ENCODE measurements around the gene ERN1.
A peak's percentile ranks its signal among the peaks of the same experiment; 100 is the strongest.

ERN1 gene

GRCh38 chr17:64059756-64060155, 70.2 kb downstream of the ERN1 start:
- DNase-seq (ENCODE audit: low read depth, low spot score) = no peak

- DNase-seq (ENCODE audit: low read depth, low spot score) = no peak
Measured at GRCh38 chr17:64058621-64059020, 71.3 kb downstream of the ERN1 start.

- DNase-seq (ENCODE audit: low read depth, low spot score) = no peak
Measured at GRCh38 chr17:64057701-64058263, 72.2 kb downstream of the ERN1 start.

GRCh38 chr17:64056269-64057005, 73.5 kb downstream of the ERN1 start:
- no peak for DNase-seq (ENCODE audit: low read depth, low spot score)

GRCh38 chr17:64055183-64056142, 74.5 kb downstream of the ERN1 start:
- DNase-seq (ENCODE audit: low read depth, low spot score) = no peak

- DNase-seq (ENCODE audit: low read depth, low spot score) = no peak
Measured at GRCh38 chr17:64054304-64054703, 75.6 kb downstream of the ERN1 start.

- no peak for DNase-seq (ENCODE audit: low read depth, low spot score)
Measured at GRCh38 chr17:64053101-64053500, 76.8 kb downstream of the ERN1 start.

GRCh38 chr17:64051153-64051552, 78.8 kb downstream of the ERN1 start:
- no peak for DNase-seq (ENCODE audit: low read depth, low spot score)

GRCh38 chr17:64048805-64049204, 81.1 kb downstream of the ERN1 start:
- no peak for DNase-seq (ENCODE audit: low read depth, low spot score)

GRCh38 chr17:64045176-64045575, 84.8 kb downstream of the ERN1 start:
- DNase-seq (ENCODE audit: low read depth, low spot score) = no peak

GRCh38 chr17:64042700-64043485, 87.1 kb downstream of the ERN1 start:
- DNase-seq (ENCODE audit: low read depth, low spot score) = no peak

GRCh38 chr17:64041912-64042311, 88.0 kb downstream of the ERN1 start:
- DNase-seq (ENCODE audit: low read depth, low spot score) = no peak

GRCh38 chr17:64040206-64040605, 89.7 kb downstream of the ERN1 start:
- DNase-seq (ENCODE audit: low read depth, low spot score) = no peak

GRCh38 chr17:64039106-64039400, 90.9 kb downstream of the ERN1 start:
- DNase-seq (ENCODE audit: low read depth, low spot score) = no peak

GRCh38 chr17:64038331-64039105, 91.4 kb downstream of the ERN1 start:
- no peak for DNase-seq (ENCODE audit: low read depth, low spot score)

GRCh38 chr17:64037802-64038201, 92.1 kb downstream of the ERN1 start:
- no peak for DNase-seq (ENCODE audit: low read depth, low spot score)

GRCh38 chr17:64037180-64037579, 92.8 kb downstream of the ERN1 start:
- DNase-seq (ENCODE audit: low read depth, low spot score) = no peak

- no peak for DNase-seq (ENCODE audit: low read depth, low spot score)
Measured at GRCh38 chr17:64036198-64036922, 93.6 kb downstream of the ERN1 start.

GRCh38 chr17:64032081-64032480, 97.9 kb downstream of the ERN1 start:
- DNase-seq (ENCODE audit: low read depth, low spot score) = no peak

GRCh38 chr17:64028874-64029464, 101.0 kb downstream of the ERN1 start:
- peak; percentile 44 for DNase-seq (ENCODE audit: low read depth, low spot score)
